Kidney (tissue), 14 donors: ENCODE data around the gene COL6A1. TPM values are rescaled to one million over a fixed set of nuclear protein-coding genes. Genes with fewer than 3 reads are reported as not detected.

Source experiments
- DNase-seq, 5 donors: peaks; one replicate each; pipeline ENCODE4 v3.0.0-alpha.2; 2013 to 2020
- FAIRE-seq: peaks from 2 replicates; lab custom pipeline; 2012; peaks lifted over from hg19 to GRCh38; lab: Jason Lieb, UNC
- H3K27ac ChIP-seq, 2 donors: one replicate each; pipeline ENCODE4 v1.7.0; 2013; ENCODE audit warnings: low read depth in 2 of 2, low read length in 2 of 2, inconsistent platforms in 1 of 2
- H3K27me3 ChIP-seq: one replicate; pipeline ENCODE4 v1.7.1; 2013; ENCODE audit warnings: low read length, inconsistent platforms; ENCODE audit not compliant: control insufficient read depth, insufficient read depth
- H3K36me3 ChIP-seq, 3 donors: one replicate each; pipeline versions ENCODE4 v1.7.0 to v1.7.1; 2013; ENCODE audit warnings: low read length in 3 of 3, control low read depth in 1 of 3, inconsistent platforms in 1 of 3; ENCODE audit not compliant: insufficient read depth in 3 of 3, control insufficient read depth in 2 of 3
- H3K4me1 ChIP-seq, 3 donors: one replicate each; pipeline versions ENCODE4 v1.7.0 to v1.7.1; 2013; ENCODE audit warnings: low read length in 3 of 3, inconsistent platforms in 1 of 3, low read depth in 1 of 3; ENCODE audit not compliant: control insufficient read depth in 2 of 3, insufficient read depth in 2 of 3
- H3K4me3 ChIP-seq, 3 donors: one replicate each; pipeline versions ENCODE4 v1.7.0 to v1.8.1; 2013; ENCODE audit warnings: low read length in 3 of 3, control low read depth in 1 of 3, inconsistent platforms in 1 of 3
- H3K9ac ChIP-seq, 3 donors: one replicate each; pipeline versions ENCODE4 v1.7.0 to v1.7.1; 2013; ENCODE audit warnings: low read length in 3 of 3, control low read depth in 1 of 3, inconsistent platforms in 1 of 3
- H3K9me3 ChIP-seq, 3 donors: one replicate each; pipeline versions ENCODE4 v1.7.0 to v1.7.1; 2013; ENCODE audit warnings: low read length in 3 of 3, control low read depth in 1 of 3, inconsistent platforms in 1 of 3; ENCODE audit not compliant: control insufficient read depth in 2 of 3, insufficient read depth in 1 of 3
- intact Hi-C: fragments of 100-400 bp; cut with DNase I; formaldehyde crosslinking; loops from one replicate; pipeline ENCODE4 v1.11.1; 2022
- polyA plus RNA-seq: library from polyadenylated mRNA; stranded (reverse); fragments of 350-450 nt; fragmentation: Illumina TruSeq; extraction: RNeasy Lipid Tissue Mini Kit (QIAGEN cat#74804); gene quantifications from one replicate; pipeline ENCODE4 v1.2.3, GENCODE V29; 2014; ENCODE audit warnings: low read depth, low replicate concordance; ENCODE audit not compliant: insufficient read depth
- total RNA-seq: library from RNA; stranded (reverse); fragmentation: NEBNext Ultra II Directional; extraction: Animal tissue kit (Norgen Biotek cat#: 25700); gene quantifications from one replicate; pipeline ENCODE4 v1.2.1, GENCODE V29; 2021
- TF ChIP-seq, protein P1 (sequence below): IDR thresholded peaks from 3 replicates; pipeline ENCODE4 v1.5.1; 2012; ENCODE audit warnings: mild to moderate bottlenecking, moderate library complexity, borderline replicate concordance; ENCODE audit not compliant: insufficient read depth; ENCODE audit errors: extremely low read depth
- donor health status: control.
- donor health status: control.
- donor health status: control.
- donor health status: control.
- donor health status: control.
- donor health status: DM: yes; HTN: yes; CAD: no.
- donor health status: Normal renal cell carcinoma (clear cell type).

The COL6A1 gene
- total and polyA plus RNA-seq, 2 donors from 2014 or later = 112 to 127 TPM

DNA sequence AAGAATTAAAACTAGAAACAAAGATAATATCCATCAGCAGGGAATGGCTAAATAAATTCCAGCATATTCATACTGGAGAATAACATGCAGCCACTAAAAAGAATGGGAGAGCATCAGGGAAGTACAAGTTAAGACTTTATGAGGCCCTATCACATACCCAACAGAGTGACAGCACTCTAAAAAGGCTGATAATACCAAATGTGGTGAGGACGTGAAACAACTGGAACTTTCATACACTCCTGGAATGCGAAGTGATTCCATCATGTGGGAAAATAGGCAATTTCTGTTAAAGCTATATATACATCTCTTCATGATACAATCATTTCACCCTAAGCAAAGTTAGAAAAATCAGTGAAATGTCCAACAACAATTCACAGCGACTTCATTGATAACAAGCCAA, 42.6 kb downstream of the COL6A1 start:
- Histone ChIP-seq H3K9me3 (no peaks in the 10 kb centered on the region), H3K27me3 (no peaks in the 10 kb centered on the region), H3K36me3 (no peaks in the 10 kb centered on the region), H3K9ac (no peak overlapping the region), H3K4me1 (peaks cover 0 to 4% (median 2%) of the 10 kb centered on the region in 3 donors), H3K27ac (no peak overlapping the region), H3K4me3 (no peak overlapping the region)
- TF ChIP-seq, protein P1, sequence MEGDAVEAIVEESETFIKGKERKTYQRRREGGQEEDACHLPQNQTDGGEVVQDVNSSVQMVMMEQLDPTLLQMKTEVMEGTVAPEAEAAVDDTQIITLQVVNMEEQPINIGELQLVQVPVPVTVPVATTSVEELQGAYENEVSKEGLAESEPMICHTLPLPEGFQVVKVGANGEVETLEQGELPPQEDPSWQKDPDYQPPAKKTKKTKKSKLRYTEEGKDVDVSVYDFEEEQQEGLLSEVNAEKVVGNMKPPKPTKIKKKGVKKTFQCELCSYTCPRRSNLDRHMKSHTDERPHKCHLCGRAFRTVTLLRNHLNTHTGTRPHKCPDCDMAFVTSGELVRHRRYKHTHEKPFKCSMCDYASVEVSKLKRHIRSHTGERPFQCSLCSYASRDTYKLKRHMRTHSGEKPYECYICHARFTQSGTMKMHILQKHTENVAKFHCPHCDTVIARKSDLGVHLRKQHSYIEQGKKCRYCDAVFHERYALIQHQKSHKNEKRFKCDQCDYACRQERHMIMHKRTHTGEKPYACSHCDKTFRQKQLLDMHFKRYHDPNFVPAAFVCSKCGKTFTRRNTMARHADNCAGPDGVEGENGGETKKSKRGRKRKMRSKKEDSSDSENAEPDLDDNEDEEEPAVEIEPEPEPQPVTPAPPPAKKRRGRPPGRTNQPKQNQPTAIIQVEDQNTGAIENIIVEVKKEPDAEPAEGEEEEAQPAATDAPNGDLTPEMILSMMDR = no peak
- FAIRE-seq (no peak), DNase-seq (no peak)
- intact Hi-C loops = no loop called here

DNA sequence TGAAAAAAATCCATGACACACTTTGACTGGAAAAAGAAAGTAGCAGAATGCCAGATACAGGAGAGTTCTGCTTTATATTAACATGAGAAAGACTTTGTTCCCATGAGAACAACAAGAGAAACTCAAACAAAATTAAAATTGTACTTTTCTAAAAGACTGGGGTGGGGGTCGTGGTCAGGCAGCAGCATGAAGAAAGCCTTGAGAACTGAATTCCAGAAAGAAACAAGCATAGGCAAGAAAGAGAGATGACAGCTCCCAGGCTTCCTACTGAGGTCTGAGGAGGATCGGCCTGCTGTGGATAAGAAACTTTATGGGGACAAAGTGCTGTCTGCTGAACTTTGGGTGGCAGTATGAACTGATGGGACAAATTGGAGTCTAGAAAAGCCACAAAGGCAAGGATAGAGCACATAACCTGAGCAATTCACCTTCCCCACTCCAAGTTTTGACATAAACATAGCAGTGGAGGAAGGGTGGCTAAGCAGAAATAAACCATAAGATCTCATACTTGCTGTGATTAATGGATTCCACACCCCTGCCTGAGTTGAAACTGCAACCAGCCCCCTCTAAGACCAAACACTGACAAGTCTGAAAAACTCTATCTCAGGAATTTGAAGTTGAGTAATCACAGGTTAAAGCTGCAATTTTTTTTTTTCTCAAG, 43.7 kb downstream of the COL6A1 start:
- no peak overlapping the region for H3K9ac ChIP-seq

DNA sequence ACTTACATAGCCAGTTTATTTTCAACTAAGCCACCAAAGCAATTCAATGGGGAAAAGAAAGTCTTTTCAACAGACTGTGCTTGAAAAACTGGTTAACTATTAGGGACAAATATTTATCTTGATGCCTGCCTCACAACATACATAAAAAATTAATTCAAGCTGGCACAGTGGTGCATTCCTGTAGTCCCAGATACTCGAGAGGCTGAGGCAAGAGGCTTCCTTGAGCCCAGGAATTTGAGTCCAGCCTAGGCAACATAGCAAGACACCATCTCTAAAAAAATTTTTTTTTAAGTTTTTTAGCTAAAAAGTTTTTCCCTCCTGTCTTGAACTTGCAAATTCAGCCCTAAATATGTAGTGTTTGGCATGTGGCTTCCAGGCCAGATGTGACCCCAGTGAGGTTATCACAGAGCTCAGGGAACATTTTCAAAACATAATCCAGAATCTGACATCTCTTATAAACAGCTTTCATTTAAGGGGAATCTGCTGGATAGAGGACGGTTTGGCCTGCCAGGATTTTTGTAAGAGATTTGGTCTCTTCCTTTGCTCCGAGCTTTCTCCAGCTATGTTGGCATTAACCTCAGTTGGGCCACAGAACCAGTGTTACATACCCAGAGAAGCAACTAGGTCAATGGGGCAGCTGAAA, 46.4 kb downstream of the COL6A1 start:
- no peak overlapping the region for H3K4me3 ChIP-seq
- peaks cover 0 to 4% (median 0%) of the 10 kb centered on the region in 3 donors for H3K9me3 ChIP-seq
- TF ChIP-seq, protein P1 = no peak
- no peaks in the 10 kb centered on the region for H3K27me3 ChIP-seq
- intact Hi-C loops = no loop called here
- H3K4me1 ChIP-seq = peaks cover 0 to 4% (median 2%) of the 10 kb centered on the region in 3 donors
- FAIRE-seq (no peak), DNase-seq (peak in 1 of 5 donors; percentile 12)
- no peak overlapping the region for H3K9ac ChIP-seq
- no peak overlapping the region for H3K27ac ChIP-seq
- no peaks in the 10 kb centered on the region for H3K36me3 ChIP-seq

More for the DNA sequence above, 43.7 kb downstream of the COL6A1 start:
- FAIRE-seq = no peak
- peak overlapping the region in 1 of 2 donors; percentile 28 for H3K27ac ChIP-seq
- H3K9me3 ChIP-seq = peaks cover 0 to 4% (median 0%) of the 10 kb centered on the region in 3 donors
- no peaks in the 10 kb centered on the region for H3K27me3 ChIP-seq
- H3K36me3 ChIP-seq = no peaks in the 10 kb centered on the region
- TF ChIP-seq, protein P1 = no peak
- intact Hi-C loops = no loop called here
- no peak overlapping the region for H3K4me3 ChIP-seq
- H3K4me1 ChIP-seq = peaks cover 0 to 4% (median 2%) of the 10 kb centered on the region in 3 donors
- no peak for DNase-seq
